ENCODE results near the gene ACTN3. TPM values are rescaled to one million over a fixed set of nuclear protein-coding genes. Genes with fewer than 3 reads are reported as not detected.
A peak's percentile ranks its signal among the peaks of the same experiment; 100 is the strongest.

The ACTN3 gene
- total RNA-seq, 1 experiment from 2014 or later: 18.5 TPM

- TF ChIP-seq EMX1 (CRISPR knock-in tag; IDR thresholded peaks at IDR 0.05) (no peak), STAT6 (CRISPR knock-in tag; conservative IDR thresholded peaks at IDR 0.05; ENCODE audit: low read depth) (no peak)
Observed at GRCh38 chr11:66570850-66571180, 24.1 kb downstream of the ACTN3 start (continued).

GRCh38 chr11:66579017-66579606, 32.4 kb downstream of the ACTN3 start:
- ATAC-seq (peak; percentile 95), DNase-seq (ENCODE audit: low spot score) (peak; percentile 88)
- H3K4me1 Mint-ChIP-seq: peaks cover 3% of the 10 kb centered on the region; the same call in 1 of the 2 replicates
- CTCF ChIA-PET: interaction anchor here (0.6 to 4.4 kb wide), 10 partner anchors 10 to 99 kb away, joined by 3 to 18 read pairs (median 5); partner anchors contain the start of genes ACTN3, CCDC87, CCS and CTSF
- peaks cover 40% of the 10 kb centered on the region for H3K27me3 Mint-ChIP-seq (ENCODE audit: low read depth)
- H3K36me3 Mint-ChIP-seq: peaks cover 28% of the 10 kb centered on the region
- POLR2A ChIA-PET: interaction anchor here (1.0 kb wide), 1 partner anchor 13 kb away, joined by 3 read pairs; the partner anchor contains the start of gene CCDC87
- H3K9me3 Mint-ChIP-seq: peaks cover 35% of the 10 kb centered on the region
- no peak overlapping the region for H3K27ac Mint-ChIP-seq
- H3K4me3 Mint-ChIP-seq: no peak overlapping the region
- TF ChIP-seq MAX (CRISPR knock-in tag; IDR thresholded peaks at IDR 0.05) (0 out of 2 replicates have a peak, but pooled peaks have one; percentile 42), ATF2 (CRISPR knock-in tag; IDR thresholded peaks at IDR 0.05; ENCODE audit: borderline replicate concordance, low read depth) (no peak), IRF2 (CRISPR knock-in tag; IDR thresholded peaks at IDR 0.05; ENCODE audit: borderline replicate concordance, low read depth) (no peak), ZNF232 (CRISPR knock-in tag; IDR thresholded peaks at IDR 0.05) (no peak), CTCF (IDR thresholded peaks at IDR 0.05) (peak; percentile 82)

- ATAC-seq (no peak), DNase-seq (ENCODE audit: low spot score) (no peak)
- H3K27me3 Mint-ChIP-seq (ENCODE audit: low read depth): peaks cover 30% of the 10 kb centered on the region
- CTCF ChIA-PET: interaction anchor here (1.0 to 4.4 kb wide), 3 partner anchors 12 to 98 kb away, joined by 3 to 18 read pairs (median 6); partner anchors contain the start of genes CCDC87 and CCS
- POLR2A ChIA-PET: interaction anchor here (0.8 kb wide), 1 partner anchor 27 kb away, joined by 3 read pairs; no protein-coding TSS in a partner anchor
- H3K36me3 Mint-ChIP-seq: peaks cover 11% of the 10 kb centered on the region
- TF ChIP-seq ARID4B (CRISPR knock-in tag; IDR thresholded peaks at IDR 0.05; ENCODE audit: borderline replicate concordance) (no peak), JUN (CRISPR knock-in tag; IDR thresholded peaks at IDR 0.05) (no peak)
- H3K4me3 Mint-ChIP-seq: no peak overlapping the region
- H3K4me1 Mint-ChIP-seq: peaks cover 3% of the 10 kb centered on the region; the same call in 1 of the 2 replicates
- peaks cover 28% of the 10 kb centered on the region for H3K9me3 Mint-ChIP-seq
- H3K27ac Mint-ChIP-seq: no peak overlapping the region
Observed at GRCh38 chr11:66580803-66581202, 34.1 kb downstream of the ACTN3 start.
